Endometrial microvascular endothelial cells (primary cell): ENCODE measurements around the gene MBNL2. TPM values are rescaled to one million over a fixed set of nuclear protein-coding genes. Genes with fewer than 3 reads are reported as not detected.

Experiments
- in situ Hi-C: cut with HindIII; loops from 2 replicates; pipeline ENCODE4 v1.10.0; 2017; ENCODE audit warnings: low sequenced_read_pairs, low pct_unique_long_range_greater_than_20kb; ENCODE audit errors: inconsistent ontology term
- total RNA-seq: library from RNA; depleted of rRNA; stranded (reverse); fragments of >200 nt; gene quantifications from one replicate; pipeline ENCODE4 v1.2.3, GENCODE V29; 2015; ENCODE audit errors: inconsistent ontology term

Gene MBNL2
- total RNA-seq, 1 donor from 2014 or later: 76.1 TPM

DNA sequence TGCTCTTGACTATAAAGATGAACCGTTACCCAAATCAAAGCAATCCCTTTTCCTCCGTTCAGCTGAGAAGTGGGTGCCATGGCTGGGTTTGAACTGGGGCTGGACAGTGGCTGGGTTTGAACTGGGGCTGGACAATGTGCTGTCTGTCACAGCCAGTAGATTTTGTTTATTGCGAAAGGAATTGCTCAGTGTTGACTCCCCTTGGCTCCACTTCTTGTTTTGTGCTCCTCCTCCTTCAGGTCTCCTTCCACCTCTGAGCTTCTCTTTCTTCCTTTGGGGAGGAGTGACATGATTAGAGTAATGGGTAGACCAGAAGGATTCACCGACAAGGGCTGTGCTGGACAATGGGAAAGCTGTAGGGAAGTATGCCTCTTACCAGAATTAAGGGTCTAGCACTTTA is 19.4 kb upstream of the MBNL2 start:
- in situ Hi-C loops: loop anchor here (25.0 kb wide), 2 partner anchors 90 to 135 kb away; no protein-coding TSS in a partner anchor

- in situ Hi-C loops: loop anchor here (25.0 kb wide), 2 partner anchors 93 to 132 kb away; no protein-coding TSS in a partner anchor
These were observed 16.7 kb upstream of the MBNL2 start for GRCh38 chr13:97205465-97205864.

GRCh38 chr13:97205982-97206381 is 16.2 kb upstream of the MBNL2 start:
- in situ Hi-C loops: loop anchor here (25.0 kb wide), 2 partner anchors 94 to 131 kb away; no protein-coding TSS in a partner anchor

DNA sequence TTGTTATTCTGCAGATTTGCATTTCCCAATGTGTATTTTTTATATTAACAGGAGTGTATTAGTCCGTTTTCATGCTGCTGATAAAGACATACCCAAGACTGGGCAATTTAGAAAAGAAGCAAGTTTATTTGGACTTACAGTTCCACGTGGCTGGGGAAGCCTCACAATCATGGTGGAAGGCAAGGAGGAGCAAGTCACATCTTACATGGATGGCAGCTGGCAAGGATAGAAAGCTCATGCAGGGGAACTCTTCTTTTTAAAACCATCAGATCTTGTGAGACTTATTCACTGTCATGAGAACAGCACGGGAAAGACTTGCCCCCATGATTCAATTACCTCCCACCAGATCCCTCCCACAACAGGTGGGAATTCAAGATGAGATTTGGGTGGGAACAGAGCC is 14.9 kb upstream of the MBNL2 start:
- in situ Hi-C loops: loop anchor here (25.0 kb wide), 2 partner anchors 95 to 130 kb away; no protein-coding TSS in a partner anchor

- in situ Hi-C loops: loop anchor here (25.0 kb wide), 2 partner anchors 99 to 126 kb away; no protein-coding TSS in a partner anchor
These were observed 10.8 kb upstream of the MBNL2 start for GRCh38 chr13:97211300-97211699.

DNA sequence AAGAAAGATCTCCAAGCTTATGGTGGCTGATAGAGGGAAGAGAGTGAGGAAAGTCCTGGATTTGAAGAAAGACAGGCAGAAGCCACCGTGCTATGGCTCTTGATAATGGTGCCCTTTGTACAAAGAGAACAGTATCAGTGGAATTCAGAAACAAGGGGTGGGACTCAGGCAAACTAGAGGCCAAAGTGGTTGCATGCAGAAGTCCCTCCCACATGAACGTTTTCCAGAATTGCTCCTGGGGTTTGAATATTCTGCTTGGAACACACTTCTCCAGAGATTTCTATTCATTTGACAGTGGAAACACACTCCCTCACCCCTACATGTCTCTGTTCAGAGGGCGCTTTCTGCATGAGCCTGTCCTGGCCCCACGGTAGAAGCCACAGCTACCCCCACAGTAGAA is 10.1 kb upstream of the MBNL2 start:
- in situ Hi-C loops: loop anchor here (25.0 kb wide), 2 partner anchors 100 to 125 kb away; no protein-coding TSS in a partner anchor

- in situ Hi-C loops: loop anchor here (25.0 kb wide), 2 partner anchors 100 to 125 kb away; no protein-coding TSS in a partner anchor
These were observed 9.5 kb upstream of the MBNL2 start for GRCh38 chr13:97212601-97213040.

GRCh38 chr13:97214921-97215320 is 7.2 kb upstream of the MBNL2 start:
- in situ Hi-C loops: loop anchor here (25.0 kb wide), 2 partner anchors 103 to 122 kb away; no protein-coding TSS in a partner anchor

- in situ Hi-C loops: loop anchor here (25.0 kb wide), 2 partner anchors 103 to 122 kb away; no protein-coding TSS in a partner anchor
These were observed 6.8 kb upstream of the MBNL2 start for GRCh38 chr13:97215325-97215724.

- in situ Hi-C loops: loop anchor here (25.0 kb wide), 2 partner anchors 107 to 118 kb away; no protein-coding TSS in a partner anchor
These were observed 2.9 kb upstream of the MBNL2 start for GRCh38 chr13:97219226-97219625.

DNA sequence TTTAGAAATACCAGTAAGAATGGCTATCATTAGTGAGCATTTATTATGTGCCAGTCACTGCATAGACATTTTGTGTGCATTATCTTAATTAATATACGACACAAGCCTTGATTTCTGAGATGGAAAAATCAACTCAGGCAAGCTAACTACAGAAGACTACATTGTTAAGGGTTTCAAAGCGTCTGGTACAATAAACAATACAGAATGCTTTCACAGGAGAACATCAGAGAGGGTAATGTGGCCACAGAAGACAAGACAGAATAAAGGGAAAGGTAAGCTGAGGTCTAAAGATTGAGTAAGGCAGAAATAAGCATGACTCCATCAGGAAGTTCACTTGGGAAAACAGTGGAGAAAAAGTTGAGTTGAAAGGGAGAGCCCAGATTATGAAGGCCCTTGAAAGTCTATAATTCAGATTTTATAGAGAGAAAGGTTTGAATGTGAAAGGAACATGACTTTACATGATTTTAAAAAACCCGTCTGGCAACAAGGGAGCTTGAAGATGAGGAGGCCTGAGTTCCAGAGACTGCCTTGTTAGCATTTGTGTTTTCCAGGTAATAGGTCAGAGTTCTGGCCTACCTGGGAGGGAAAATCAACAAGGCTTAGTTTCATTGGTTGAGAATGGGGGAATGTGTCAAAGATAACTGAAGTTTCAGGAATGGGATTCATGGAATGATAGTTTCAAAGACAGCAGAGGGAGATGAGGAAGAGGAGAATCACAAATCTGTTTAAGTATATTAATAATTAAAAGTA is 1.8 kb upstream of the MBNL2 start:
- in situ Hi-C loops: loop anchor here (10.0 to 25.0 kb wide), 3 partner anchors 108 to 214 kb away; partner anchors contain the start of gene RAP2A

- in situ Hi-C loops: loop anchor here (10.0 to 25.0 kb wide), 3 partner anchors 109 to 214 kb away; partner anchors contain the start of gene RAP2A
These were observed 1.1 kb upstream of the MBNL2 start for GRCh38 chr13:97221046-97221445.

GRCh38 chr13:97221466-97221865 is 667 bp upstream of the MBNL2 start:
- in situ Hi-C loops: loop anchor here (10.0 to 25.0 kb wide), 3 partner anchors 109 to 213 kb away; partner anchors contain the start of gene RAP2A

DNA sequence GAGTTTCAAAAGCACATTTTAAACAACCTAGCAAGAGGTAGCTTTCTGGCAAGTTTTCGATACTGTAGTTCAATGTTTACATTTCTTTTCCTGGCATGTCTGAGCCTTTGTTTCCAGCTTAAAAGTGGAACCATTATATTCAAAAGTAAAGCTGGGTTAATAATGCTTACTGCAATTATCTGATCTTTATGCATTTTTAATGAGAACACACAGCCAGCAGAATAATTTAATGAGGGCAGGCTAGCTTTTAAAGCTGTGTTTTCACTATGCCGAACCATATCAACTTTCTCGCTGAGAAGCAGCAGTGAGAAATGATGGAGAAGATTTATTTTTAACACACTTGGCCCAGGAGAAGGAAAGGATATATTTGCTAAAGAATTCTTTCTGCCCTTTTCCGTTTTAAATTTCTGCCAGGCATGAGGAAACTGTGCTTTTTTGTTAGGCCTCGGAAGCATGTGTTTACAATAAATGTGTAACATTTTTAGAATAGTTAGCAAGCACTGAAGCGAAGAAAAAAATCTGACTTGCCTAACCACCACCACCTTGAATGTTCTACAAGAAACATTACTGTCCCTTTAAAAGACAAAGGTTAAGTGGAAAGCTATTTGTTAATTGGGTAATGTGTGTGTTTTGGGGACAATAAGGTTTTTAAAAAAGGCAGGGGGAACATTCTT is 1.0 kb downstream of the MBNL2 start:
- in situ Hi-C loops: loop anchor here (10.0 to 25.0 kb wide), 3 partner anchors 111 to 212 kb away; partner anchors contain the start of gene RAP2A

DNA sequence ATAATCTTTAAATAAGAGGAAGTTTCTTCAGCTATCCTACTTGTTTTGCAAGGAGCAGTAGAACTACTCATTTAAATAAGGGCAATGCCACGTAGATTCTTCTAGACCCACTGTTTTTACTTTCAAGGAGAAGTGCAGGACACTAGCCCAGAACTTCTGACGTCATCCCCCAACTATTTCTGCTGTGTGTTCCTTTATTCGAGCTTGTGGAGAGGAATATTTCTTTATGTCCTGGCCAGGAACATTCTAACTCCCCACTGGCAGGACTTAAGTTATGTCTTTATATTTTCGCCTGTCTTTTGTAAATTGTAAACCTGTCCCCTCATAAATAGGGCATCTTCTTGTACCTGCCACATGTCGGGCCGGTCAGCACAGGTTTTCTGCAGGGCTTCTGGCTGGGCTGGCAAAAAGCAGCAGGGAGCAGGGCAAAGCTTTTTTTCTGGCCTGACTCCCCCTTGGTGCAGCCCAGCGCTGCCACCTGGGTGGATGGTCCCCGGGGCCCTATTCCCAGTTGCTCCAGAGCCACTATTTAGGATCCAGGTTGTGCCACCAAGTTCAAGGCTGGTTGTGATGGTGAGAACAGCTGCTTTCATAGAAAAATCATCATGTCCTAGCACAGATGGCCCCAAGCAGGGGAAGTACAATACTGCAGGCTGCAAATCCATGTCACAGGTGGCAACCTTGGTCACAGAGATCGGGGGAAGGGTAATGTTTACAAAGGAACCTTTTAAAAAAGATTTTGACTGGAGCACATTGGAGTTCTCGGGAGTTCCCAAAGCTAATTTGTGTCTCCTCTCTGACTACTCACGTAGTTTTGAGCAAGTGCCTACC is 1.8 kb downstream of the MBNL2 start:
- in situ Hi-C loops: loop anchor here (10.0 to 25.0 kb wide), 3 partner anchors 112 to 211 kb away; partner anchors contain the start of gene RAP2A

GRCh38 chr13:97224544-97225300 is 2.6 kb downstream of the MBNL2 start:
- in situ Hi-C loops: loop anchor here (10.0 to 25.0 kb wide), 3 partner anchors 112 to 210 kb away; partner anchors contain the start of gene RAP2A

DNA sequence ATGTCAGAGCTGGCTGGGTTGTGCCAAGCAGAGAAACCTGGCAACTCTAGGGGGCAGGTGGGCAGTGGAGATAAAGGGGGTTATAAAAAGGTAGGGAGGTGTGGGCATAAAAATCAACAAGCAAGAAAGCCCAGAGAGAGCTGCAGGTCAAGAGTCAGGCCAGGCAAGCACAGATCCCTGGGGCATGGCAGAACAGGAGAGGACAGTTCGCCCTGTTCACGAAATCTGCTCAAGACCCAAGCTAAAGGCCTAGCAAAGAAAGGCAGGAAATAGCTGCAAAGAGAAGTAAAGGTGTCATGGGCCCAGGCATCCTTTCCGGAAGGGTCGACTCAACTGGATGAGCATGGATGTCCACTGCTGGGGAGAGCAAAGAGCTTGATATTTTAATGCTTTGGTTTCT is 3.4 kb downstream of the MBNL2 start:
- in situ Hi-C loops: loop anchor here (10.0 kb wide), 1 partner anchor 209 kb away; the partner anchor contains the start of gene RAP2A
